ENCODE measurements around the gene KDM4B.

Gene KDM4B

DNA sequence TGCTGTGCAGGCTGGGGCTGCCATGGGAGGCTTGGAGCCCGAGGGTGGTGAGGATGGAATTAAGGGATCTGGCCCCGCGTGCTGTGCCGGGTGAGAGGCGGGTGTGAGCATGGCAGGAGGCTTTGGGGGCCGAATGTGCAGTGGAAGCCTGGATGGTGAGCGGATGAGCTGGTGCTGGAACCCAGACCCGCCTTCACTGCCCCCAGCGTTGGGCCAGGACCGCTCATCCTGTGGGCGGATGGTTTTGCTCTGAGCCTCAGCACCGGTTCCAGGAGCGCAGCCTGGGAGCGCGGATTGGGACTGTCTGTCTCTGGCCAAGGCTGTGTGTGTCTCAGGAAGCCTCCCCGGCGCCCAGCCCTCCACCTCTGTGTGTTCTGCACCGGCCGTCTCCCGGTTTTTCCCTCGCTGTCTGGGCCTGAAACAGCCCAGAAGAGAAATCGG, 16.7 kb downstream of the KDM4B start:
- H3K4me3 ChIP-seq (replicated peaks in 1 of 2; ENCODE audit: low read depth in 2 of 2, low read length in 2 of 2) = no peak overlapping the region
- DNase-seq (ENCODE audit: low read depth in 2 of 2) = no peak
- TF ChIP-seq, protein P1, sequence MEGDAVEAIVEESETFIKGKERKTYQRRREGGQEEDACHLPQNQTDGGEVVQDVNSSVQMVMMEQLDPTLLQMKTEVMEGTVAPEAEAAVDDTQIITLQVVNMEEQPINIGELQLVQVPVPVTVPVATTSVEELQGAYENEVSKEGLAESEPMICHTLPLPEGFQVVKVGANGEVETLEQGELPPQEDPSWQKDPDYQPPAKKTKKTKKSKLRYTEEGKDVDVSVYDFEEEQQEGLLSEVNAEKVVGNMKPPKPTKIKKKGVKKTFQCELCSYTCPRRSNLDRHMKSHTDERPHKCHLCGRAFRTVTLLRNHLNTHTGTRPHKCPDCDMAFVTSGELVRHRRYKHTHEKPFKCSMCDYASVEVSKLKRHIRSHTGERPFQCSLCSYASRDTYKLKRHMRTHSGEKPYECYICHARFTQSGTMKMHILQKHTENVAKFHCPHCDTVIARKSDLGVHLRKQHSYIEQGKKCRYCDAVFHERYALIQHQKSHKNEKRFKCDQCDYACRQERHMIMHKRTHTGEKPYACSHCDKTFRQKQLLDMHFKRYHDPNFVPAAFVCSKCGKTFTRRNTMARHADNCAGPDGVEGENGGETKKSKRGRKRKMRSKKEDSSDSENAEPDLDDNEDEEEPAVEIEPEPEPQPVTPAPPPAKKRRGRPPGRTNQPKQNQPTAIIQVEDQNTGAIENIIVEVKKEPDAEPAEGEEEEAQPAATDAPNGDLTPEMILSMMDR (IDR thresholded peaks at IDR 0.05; ENCODE audit: low read depth, low read length) = no peak

DNA sequence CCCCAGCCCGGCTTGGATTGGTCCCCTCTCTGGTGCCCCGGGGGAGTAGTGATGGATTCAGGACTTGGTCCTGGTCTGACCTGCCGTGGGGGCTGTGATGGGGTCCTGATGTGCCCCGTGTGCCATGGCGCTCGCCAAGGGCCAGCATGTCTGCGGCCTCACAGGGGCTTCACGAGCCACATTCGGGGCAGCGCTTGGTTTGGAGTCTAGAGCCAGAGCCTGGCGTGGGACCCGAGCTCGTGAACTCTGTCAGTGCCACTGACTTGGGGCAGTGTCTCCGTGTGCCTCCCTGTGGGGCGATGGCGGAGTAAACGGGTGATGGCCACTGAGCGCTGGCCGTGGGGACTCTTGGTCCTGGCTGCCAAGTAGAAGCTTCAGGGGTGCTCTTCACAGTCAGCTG, 17.1 kb downstream of the KDM4B start:
- no peak for DNase-seq (ENCODE audit: low read depth in 2 of 2)
- H3K4me3 ChIP-seq (replicated peaks in 1 of 2; ENCODE audit: low read depth in 2 of 2, low read length in 2 of 2) = no peak overlapping the region
- TF ChIP-seq, protein P1 (IDR thresholded peaks at IDR 0.05; ENCODE audit: low read depth, low read length) = no peak

DNA sequence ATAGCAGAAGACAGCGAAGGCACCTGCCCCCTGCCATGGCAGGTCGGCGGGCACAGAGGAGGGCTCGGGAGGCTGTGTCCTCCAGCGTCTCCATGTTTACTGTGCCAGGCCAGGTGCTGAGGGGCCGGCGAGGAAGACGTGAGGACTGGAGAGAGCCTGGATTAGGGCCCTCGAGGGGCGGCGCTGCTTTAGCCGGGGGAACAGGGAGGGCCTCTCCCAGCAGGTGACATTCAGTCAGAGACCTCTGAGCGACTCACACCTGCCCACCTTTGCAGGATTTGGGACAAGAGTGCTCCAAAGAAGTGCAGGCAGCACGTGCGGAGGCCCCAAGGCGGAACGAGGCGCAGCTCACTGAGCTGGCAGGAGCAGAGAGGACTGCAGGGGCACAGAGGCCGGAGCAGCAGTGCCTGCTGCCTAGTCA, 17.6 kb downstream of the KDM4B start:
- TF ChIP-seq, protein P1 (IDR thresholded peaks at IDR 0.05; ENCODE audit: low read depth, low read length) = no peak
- DNase-seq (ENCODE audit: low read depth in 2 of 2) = no peak
- H3K4me3 ChIP-seq (replicated peaks in 1 of 2; ENCODE audit: low read depth in 2 of 2, low read length in 2 of 2) = no peak overlapping the region

DNA sequence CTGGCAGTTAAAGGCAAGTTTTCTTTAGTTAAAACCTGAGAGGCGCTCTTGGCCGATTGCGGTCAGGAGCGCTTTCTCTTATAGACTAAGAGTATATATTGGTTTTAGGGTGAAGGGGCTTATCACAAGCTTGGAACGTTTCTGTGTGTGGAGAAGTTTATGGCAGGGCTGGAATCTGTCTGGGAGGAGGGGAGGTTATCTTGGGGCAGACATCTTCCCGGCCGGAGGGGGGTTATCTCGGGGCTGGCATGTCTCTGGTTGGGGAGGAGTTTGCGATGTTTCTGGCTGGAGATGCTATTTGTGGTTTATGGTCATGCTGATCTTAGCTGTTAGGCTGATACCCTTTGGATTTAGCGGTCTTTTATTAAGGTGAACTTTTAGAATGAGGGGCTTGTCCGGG, 18.3 kb downstream of the KDM4B start:
- DNase-seq (ENCODE audit: low read depth in 2 of 2) = no peak
- H3K4me3 ChIP-seq (replicated peaks in 1 of 2; ENCODE audit: low read depth in 2 of 2, low read length in 2 of 2) = no peak overlapping the region
- TF ChIP-seq, protein P1 (IDR thresholded peaks at IDR 0.05; ENCODE audit: low read depth, low read length) = no peak

DNA sequence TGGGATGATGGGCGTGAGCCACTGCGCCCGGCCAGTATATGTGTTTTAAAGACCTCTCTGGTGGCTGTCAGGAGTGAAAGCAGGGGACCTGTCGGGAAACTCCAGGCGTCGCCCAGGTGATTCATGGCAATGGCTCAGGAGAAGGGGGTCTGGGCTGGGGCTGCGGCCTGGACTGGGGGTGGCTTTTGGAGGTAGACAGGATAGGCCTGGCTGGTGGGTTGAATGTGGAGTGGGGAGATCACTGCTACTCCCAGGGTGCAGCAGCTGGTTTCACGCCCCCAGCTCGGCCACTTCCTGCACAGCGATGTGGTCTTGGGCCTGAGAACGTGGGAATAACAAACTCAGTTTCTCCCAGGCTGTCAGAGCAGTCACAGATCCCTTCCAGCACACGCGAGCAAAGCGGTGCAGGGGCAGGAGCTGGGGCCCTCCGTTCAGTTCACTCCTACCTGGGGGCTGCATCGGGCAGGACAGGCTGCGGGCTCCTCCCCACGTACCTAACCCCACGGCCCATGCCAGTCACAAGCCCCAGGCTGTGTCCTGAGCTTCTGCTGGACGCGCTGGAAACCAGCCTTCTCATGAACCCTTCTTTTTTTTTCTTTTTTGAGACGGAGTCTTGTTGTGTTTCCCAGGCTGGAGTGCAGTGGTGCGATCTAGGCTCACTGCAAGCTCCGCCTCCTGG, 18.9 kb downstream of the KDM4B start:
- DNase-seq (ENCODE audit: low read depth in 2 of 2) = peak; percentile 17 to 38
- TF ChIP-seq, protein P1 (IDR thresholded peaks at IDR 0.05; ENCODE audit: low read depth, low read length) = no peak
- H3K4me3 ChIP-seq (replicated peaks in 1 of 2; ENCODE audit: low read depth in 2 of 2, low read length in 2 of 2) = no peak overlapping the region

DNA sequence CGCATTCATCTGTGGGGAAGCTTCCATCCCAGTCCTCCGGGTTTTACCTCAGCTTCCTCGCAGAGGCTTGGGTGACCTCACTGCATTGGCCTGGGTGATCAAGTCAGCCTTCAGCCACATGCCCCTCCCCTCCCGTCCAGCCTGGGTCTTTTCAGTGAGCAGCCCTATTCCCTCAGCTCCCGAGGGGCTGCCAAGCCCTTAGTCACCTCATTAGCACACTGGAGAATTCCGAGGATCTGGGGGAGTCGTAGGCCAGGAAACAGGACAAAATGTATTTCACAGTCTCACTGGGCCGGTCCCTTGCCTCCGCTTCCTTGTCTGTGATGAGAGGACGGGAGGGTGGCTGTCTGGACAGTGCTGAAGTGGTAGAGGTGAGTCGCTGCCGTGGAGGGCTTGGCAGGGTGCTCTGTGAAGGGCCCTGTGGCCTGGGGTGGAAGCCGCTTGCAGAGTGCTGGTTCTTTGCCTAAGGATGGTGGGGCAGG, 19.9 kb downstream of the KDM4B start:
- peak; percentile 70 to 92 for DNase-seq (ENCODE audit: low read depth in 2 of 2)
- TF ChIP-seq, protein P1 (IDR thresholded peaks at IDR 0.05; ENCODE audit: low read depth, low read length) = no peak
- no peak overlapping the region for H3K4me3 ChIP-seq (replicated peaks in 1 of 2; ENCODE audit: low read depth in 2 of 2, low read length in 2 of 2)

DNA sequence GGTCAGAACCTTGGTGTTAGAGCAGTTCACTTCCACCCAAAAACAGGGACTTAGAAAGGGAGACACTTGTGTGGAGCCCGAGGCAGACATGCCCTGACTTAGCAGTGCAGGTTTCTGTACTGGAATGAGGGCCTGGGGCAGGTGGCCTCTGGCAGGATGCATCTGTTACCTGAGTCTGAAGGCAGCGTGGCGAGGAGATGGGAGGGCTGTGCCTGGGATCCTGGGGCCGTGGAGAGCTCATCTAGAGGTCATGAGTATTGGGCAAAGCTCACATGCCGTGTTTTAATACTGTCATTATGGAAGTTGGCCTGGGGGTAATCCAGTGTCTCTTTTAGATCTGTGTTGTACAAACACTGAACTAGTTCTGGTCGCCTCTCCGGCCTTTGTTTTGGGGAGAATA, 21.4 kb downstream of the KDM4B start:
- TF ChIP-seq, protein P1 (IDR thresholded peaks at IDR 0.05; ENCODE audit: low read depth, low read length) = no peak
- no peak for DNase-seq (ENCODE audit: low read depth in 2 of 2)
- H3K4me3 ChIP-seq (replicated peaks in 1 of 2; ENCODE audit: low read depth in 2 of 2, low read length in 2 of 2) = no peak overlapping the region

Measured in cardiac fibroblast (primary cell).